NB4 (cell line): ENCODE measurements around the gene POU2F1.

Experiments
- DNase-seq: peaks from one replicate; pipeline ENCODE4 v3.0.0; 2010; ENCODE audit warnings: low read depth
- H3K4me3 ChIP-seq: one replicate; pipeline ENCODE4 v1.5.1; 2011; ENCODE audit warnings: mild to moderate bottlenecking, low read depth, low read length, moderate library complexity
- CTCF ChIP-seq: IDR thresholded peaks from one replicate; pipeline ENCODE4 v1.5.1; 2012; ENCODE audit warnings: low read depth, low read length
- MAX ChIP-seq: IDR thresholded peaks from 2 replicates; pipeline ENCODE4 v1.6.1; 2011; ENCODE audit warnings: low read depth, low read length
- MYC ChIP-seq: IDR thresholded peaks from 2 replicates; pipeline ENCODE4 v1.6.1; 2011; ENCODE audit warnings: low read depth, low read length
- POLR2A ChIP-seq: IDR thresholded peaks from 2 replicates; pipeline ENCODE4 v1.6.1; 2011; ENCODE audit warnings: mild to moderate bottlenecking; ENCODE audit not compliant: insufficient read length; ENCODE audit errors: extremely low read depth

Gene POU2F1

GRCh38 chr1:167344112-167344511, 123.4 kb downstream of the POU2F1 start:
- H3K4me3 ChIP-seq: no peak overlapping the region
- DNase-seq: no peak
- no peak for TF ChIP-seq MAX
- no peak for TF ChIP-seq POLR2A
- no peak for TF ChIP-seq MYC

- no peak for DNase-seq
- no peak for TF ChIP-seq CTCF
- no peak for TF ChIP-seq POLR2A
- no peak for TF ChIP-seq MAX
- no peak for TF ChIP-seq MYC
- H3K4me3 ChIP-seq: no peak overlapping the region
Measured at GRCh38 chr1:167344615-167345385, 124.1 kb downstream of the POU2F1 start.

GRCh38 chr1:167345386-167345733, 124.7 kb downstream of the POU2F1 start:
- TF ChIP-seq MYC: no peak
- DNase-seq: no peak
- H3K4me3 ChIP-seq: no peak overlapping the region

GRCh38 chr1:167357305-167357704, 136.6 kb downstream of the POU2F1 start:
- no peak overlapping the region for H3K4me3 ChIP-seq
- no peak for DNase-seq
- no peak for TF ChIP-seq POLR2A
- no peak for TF ChIP-seq CTCF
- TF ChIP-seq MAX: no peak
- TF ChIP-seq MYC: no peak

GRCh38 chr1:167359295-167359694, 138.6 kb downstream of the POU2F1 start:
- no peak overlapping the region for H3K4me3 ChIP-seq
- no peak for DNase-seq
- TF ChIP-seq POLR2A: no peak
- no peak for TF ChIP-seq MAX
- no peak for TF ChIP-seq MYC
- TF ChIP-seq CTCF: no peak

- no peak overlapping the region for H3K4me3 ChIP-seq
- no peak for TF ChIP-seq POLR2A
Measured at GRCh38 chr1:167360120-167360519, 139.4 kb downstream of the POU2F1 start.

GRCh38 chr1:167362638-167363037, 142.0 kb downstream of the POU2F1 start:
- no peak overlapping the region for H3K4me3 ChIP-seq
- TF ChIP-seq POLR2A (no peak), MAX (no peak), MYC (no peak), CTCF (no peak)
- DNase-seq: no peak

More at GRCh38 chr1:167360120-167360519, 139.4 kb downstream of the POU2F1 start:
- DNase-seq: no peak
